ENCODE data around the gene RMND1. TPM values are rescaled to one million over a fixed set of nuclear protein-coding genes. Genes with fewer than 3 reads are reported as not detected.

RMND1 gene
- total and polyA plus RNA-seq, 2 of the 13 experiments (the other 11 are each of a cell fraction or from before 2014, with no cell fraction given), result 34.0 to 72.5 TPM

DNA sequence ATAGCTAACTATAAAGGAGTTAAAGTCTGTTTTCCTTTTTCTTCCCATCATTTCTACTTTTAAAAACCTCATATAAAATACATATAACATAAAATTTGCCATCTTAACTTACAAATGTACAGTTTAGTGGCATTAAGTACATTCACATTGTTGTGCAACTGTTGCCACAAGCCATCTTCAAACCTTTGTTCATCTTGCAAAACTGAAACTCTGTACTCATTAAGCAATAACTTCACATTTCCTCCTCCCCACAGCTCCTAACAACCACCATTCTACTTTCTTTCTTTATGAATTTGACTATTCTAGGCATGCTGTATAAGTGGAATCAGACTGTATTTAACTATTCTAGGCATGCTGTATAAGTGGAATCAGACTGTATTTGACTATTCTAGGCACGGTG, 46.4 kb upstream of the RMND1 start (continued):
- TF ChIP-seq, protein P1, sequence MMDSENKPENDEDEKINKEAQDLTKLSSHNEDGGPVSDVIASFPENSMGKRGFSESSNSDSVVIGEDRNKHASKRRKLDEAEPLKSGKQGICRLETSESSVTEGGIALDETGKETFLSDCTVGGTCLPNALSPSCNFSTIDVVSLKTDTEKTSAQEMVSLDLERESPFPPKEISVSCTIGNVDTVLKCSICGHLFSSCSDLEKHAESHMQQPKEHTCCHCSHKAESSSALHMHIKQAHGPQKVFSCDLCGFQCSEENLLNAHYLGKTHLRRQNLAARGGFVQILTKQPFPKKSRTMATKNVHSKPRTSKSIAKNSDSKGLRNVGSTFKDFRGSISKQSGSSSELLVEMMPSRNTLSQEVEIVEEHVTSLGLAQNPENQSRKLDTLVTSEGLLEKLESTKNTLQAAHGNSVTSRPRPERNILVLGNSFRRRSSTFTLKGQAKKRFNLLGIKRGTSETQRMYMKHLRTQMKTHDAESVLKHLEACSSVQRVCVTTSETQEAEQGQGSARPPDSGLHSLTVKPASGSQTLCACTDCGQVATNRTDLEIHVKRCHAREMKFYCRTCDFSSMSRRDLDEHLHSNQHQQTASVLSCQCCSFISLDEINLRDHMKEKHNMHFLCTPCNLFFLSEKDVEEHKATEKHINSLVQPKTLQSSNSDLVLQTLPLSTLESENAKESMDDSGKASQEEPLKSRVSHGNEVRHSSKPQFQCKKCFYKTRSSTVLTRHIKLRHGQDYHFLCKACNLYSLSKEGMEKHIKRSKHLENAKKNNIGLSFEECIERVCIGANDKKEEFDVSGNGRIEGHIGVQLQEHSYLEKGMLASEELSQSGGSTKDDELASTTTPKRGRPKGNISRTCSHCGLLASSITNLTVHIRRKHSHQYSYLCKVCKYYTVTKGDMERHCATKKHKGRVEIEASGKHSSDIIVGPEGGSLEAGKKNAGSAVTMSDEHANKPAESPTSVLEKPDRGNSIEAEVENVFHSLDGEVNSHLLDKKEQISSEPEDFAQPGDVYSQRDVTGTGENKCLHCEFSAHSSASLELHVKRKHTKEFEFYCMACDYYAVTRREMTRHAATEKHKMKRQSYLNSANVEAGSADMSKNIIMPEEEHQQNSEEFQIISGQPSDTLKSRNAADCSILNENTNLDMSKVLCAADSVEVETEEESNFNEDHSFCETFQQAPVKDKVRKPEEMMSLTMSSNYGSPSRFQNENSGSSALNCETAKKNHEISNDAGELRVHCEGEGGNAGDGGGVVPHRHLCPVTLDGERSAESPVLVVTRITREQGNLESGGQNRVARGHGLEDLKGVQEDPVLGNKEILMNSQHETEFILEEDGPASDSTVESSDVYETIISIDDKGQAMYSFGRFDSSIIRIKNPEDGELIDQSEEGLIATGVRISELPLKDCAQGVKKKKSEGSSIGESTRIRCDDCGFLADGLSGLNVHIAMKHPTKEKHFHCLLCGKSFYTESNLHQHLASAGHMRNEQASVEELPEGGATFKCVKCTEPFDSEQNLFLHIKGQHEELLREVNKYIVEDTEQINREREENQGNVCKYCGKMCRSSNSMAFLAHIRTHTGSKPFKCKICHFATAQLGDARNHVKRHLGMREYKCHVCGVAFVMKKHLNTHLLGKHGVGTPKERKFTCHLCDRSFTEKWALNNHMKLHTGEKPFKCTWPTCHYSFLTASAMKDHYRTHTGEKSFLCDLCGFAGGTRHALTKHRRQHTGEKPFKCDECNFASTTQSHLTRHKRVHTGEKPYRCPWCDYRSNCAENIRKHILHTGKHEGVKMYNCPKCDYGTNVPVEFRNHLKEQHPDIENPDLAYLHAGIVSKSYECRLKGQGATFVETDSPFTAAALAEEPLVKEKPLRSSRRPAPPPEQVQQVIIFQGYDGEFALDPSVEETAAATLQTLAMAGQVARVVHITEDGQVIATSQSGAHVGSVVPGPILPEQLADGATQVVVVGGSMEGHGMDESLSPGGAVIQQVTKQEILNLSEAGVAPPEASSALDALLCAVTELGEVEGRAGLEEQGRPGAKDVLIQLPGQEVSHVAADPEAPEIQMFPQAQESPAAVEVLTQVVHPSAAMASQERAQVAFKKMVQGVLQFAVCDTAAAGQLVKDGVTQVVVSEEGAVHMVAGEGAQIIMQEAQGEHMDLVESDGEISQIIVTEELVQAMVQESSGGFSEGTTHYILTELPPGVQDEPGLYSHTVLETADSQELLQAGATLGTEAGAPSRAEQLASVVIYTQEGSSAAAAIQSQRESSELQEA (CRISPR knock-in tag; IDR thresholded peaks at IDR 0.05; ENCODE audit: not compliant biosample characterization), result no peak
- TF ChIP-seq KDM1A (CRISPR knock-in tag; IDR thresholded peaks at IDR 0.05), result no peak; the same call in 1 of the 2 replicates
- no peak for TF ChIP-seq TCF7L2 (IDR thresholded peaks at IDR 0.05; ENCODE audit: low read depth, low read length)
- TF ChIP-seq ZNF253 (CRISPR knock-in tag; IDR thresholded peaks at IDR 0.05; ENCODE audit: borderline replicate concordance), result no peak
- TF ChIP-seq ZNF839 (CRISPR knock-in tag; IDR thresholded peaks at IDR 0.05; ENCODE audit: borderline replicate concordance), result no peak
- TF ChIP-seq, protein P2, sequence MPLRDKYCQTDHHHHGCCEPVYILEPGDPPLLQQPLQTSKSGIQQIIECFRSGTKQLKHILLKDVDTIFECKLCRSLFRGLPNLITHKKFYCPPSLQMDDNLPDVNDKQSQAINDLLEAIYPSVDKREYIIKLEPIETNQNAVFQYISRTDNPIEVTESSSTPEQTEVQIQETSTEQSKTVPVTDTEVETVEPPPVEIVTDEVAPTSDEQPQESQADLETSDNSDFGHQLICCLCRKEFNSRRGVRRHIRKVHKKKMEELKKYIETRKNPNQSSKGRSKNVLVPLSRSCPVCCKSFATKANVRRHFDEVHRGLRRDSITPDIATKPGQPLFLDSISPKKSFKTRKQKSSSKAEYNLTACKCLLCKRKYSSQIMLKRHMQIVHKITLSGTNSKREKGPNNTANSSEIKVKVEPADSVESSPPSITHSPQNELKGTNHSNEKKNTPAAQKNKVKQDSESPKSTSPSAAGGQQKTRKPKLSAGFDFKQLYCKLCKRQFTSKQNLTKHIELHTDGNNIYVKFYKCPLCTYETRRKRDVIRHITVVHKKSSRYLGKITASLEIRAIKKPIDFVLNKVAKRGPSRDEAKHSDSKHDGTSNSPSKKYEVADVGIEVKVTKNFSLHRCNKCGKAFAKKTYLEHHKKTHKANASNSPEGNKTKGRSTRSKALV (CRISPR knock-in tag; IDR thresholded peaks at IDR 0.05), result no peak
- no peak for TF ChIP-seq PRMT3 (CRISPR knock-in tag; IDR thresholded peaks at IDR 0.05; ENCODE audit: borderline replicate concordance, low read depth)
- TF ChIP-seq ZNF569 (CRISPR knock-in tag; IDR thresholded peaks at IDR 0.05; ENCODE audit: borderline replicate concordance), result no peak
- TF ChIP-seq ZNF251 (CRISPR knock-in tag; IDR thresholded peaks at IDR 0.05), result no peak
- TF ChIP-seq RXRB (CRISPR knock-in tag; IDR thresholded peaks at IDR 0.05; ENCODE audit: borderline replicate concordance), result no peak
- TF ChIP-seq, protein P3, sequence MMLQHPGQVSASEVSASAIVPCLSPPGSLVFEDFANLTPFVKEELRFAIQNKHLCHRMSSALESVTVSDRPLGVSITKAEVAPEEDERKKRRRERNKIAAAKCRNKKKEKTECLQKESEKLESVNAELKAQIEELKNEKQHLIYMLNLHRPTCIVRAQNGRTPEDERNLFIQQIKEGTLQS (CRISPR knock-in tag; IDR thresholded peaks at IDR 0.05), result no peak
- TF ChIP-seq, protein P4, sequence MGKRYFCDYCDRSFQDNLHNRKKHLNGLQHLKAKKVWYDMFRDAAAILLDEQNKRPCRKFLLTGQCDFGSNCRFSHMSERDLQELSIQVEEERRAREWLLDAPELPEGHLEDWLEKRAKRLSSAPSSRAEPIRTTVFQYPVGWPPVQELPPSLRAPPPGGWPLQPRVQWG (CRISPR knock-in tag; IDR thresholded peaks at IDR 0.05; ENCODE audit: borderline replicate concordance, low read depth), result no peak
- TF ChIP-seq ZSCAN25 (CRISPR knock-in tag; IDR thresholded peaks at IDR 0.05), result no peak
- TF ChIP-seq EED (CRISPR knock-in tag; IDR thresholded peaks at IDR 0.05), result no peak
- TF ChIP-seq SMYD3 (CRISPR knock-in tag; IDR thresholded peaks at IDR 0.05), result no peak
- TF ChIP-seq FOXK1 (CRISPR knock-in tag; IDR thresholded peaks at IDR 0.05; ENCODE audit: borderline replicate concordance, low read depth), result peak; percentile 54; the same call in 1 of the 2 replicates
- TF ChIP-seq ZNF781 (CRISPR knock-in tag; IDR thresholded peaks at IDR 0.05; ENCODE audit: borderline replicate concordance, not compliant biosample characterization), result no peak
- TF ChIP-seq ZNF660 (CRISPR knock-in tag; IDR thresholded peaks at IDR 0.05; ENCODE audit: borderline replicate concordance, low read depth), result no peak
- no peak for TF ChIP-seq ZNF678 (CRISPR knock-in tag; IDR thresholded peaks at IDR 0.05)

Measured in HepG2 (cell line).